ENCODE results near the gene MDP1.
"Not testable (repeated sequence)": the region's sequence is repeated elsewhere in the genome, so short reads cannot be mapped to it uniquely, and the experiment has no call there.

MDP1 gene

DNA sequence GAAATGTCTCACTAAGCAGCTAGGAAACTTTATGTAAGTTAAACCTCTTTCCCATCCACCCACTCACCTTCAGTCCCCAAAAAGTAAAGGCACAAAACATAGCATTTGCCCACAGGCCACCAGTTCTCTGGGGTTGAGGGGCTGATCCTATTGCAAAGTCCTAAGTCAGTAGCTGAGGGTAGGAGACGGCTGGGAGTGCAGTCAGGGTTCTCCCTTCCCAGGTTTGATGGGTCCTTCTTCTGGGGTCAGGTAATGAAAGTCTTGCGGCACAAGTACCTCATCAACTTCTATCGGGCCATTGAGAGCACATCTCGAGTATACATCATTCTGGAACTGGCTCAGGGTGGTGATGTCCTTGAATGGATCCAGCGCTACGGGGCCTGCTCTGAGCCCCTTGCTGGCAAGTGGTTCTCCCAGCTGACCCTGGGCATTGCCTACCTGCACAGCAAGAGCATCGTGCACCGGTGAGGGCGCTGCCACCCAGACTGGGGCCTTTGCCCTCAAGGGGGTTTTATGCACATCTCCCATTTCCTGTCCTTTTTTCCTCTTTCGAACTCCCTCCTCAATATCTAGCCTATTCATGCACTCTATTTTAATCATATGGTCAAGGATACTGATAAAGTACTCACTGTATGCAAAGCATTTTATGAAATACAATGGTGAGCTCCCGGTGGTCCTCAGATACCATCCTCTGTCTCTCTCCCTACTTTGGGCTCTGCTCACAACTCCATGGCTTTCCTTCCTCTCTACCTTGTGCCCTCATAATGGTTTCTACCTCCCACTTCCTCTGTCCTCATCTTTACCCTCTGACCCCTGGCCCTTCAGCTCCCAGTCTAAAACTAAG is 9.4 kb downstream of the MDP1 start (continued):
- TF ChIP-seq ZNF70 (CRISPR knock-in tag; IDR thresholded peaks at IDR 0.05) (no peak), SNAI2 (CRISPR knock-in tag; IDR thresholded peaks at IDR 0.05) (no peak), GLIS3 (CRISPR knock-in tag; IDR thresholded peaks at IDR 0.05) (no peak), ZFP30 (CRISPR knock-in tag; IDR thresholded peaks at IDR 0.05) (no peak), RARB (CRISPR knock-in tag; IDR thresholded peaks at IDR 0.05) (no peak), TCF4 (CRISPR knock-in tag; IDR thresholded peaks at IDR 0.05; ENCODE audit: borderline replicate concordance) (no peak), OSR1 (CRISPR knock-in tag; IDR thresholded peaks at IDR 0.05) (no peak), ZC3H10 (CRISPR knock-in tag; IDR thresholded peaks at IDR 0.05) (no peak), ESRRG (CRISPR knock-in tag; IDR thresholded peaks at IDR 0.05) (no peak), ARNTL (CRISPR knock-in tag; IDR thresholded peaks at IDR 0.05; ENCODE audit: borderline replicate concordance, low read depth) (no peak)
- TF ChIP-seq, protein P1, sequence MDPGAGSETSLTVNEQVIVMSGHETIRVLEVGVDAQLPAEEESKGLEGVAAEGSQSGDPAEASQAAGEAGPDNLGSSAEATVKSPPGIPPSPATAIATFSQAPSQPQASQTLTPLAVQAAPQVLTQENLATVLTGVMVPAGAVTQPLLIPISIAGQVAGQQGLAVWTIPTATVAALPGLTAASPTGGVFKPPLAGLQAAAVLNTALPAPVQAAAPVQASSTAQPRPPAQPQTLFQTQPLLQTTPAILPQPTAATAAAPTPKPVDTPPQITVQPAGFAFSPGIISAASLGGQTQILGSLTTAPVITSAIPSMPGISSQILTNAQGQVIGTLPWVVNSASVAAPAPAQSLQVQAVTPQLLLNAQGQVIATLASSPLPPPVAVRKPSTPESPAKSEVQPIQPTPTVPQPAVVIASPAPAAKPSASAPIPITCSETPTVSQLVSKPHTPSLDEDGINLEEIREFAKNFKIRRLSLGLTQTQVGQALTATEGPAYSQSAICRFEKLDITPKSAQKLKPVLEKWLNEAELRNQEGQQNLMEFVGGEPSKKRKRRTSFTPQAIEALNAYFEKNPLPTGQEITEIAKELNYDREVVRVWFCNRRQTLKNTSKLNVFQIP (CRISPR knock-in tag; IDR thresholded peaks at IDR 0.05; ENCODE audit: borderline replicate concordance, low read depth) = no peak

DNA sequence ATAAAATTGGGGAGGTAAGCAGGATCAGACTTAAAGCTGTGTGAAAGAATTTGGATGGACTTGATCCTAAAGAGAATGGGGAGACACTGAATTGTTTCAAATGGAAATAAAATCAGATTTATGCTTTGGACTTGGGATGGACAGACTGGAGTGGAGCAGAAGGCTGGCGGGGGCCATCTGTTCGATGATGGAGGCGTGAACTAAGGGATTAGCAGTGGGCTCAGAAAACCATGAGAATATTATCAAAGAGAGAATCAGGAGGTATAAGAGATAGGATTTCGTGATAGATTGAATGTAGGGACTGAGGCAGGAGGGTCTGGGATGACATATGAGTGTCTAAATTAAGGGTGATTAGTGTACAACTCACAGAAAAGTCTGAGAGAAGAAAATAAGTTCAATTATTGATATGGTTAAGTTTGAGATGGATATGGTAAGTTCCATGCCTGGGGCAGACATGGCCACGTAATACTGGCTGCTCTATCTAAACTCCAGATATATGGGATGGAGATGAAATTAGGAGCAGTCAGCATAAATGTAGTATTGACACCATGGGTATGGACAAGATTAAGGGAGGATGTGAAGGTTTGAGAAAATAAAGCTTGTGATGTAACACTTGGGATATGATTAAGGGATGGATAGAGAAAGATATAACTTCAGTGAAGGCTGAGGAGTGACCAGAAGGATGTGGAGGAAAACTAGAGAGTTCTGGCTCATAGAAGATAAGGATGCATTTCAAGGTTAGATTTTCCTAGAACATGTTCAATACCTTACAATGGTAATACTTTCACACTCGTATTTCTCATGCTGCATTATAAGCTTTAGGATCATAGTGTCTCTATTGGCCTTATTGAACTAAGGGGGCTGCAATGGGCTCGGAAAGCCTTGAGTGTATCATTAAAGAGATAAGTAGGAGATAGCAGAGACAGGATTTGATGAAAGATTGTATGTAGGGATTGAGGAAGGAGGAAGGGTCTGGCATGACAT is 11.4 kb downstream of the MDP1 start:
- ATAC-seq = no peak
- TF ChIP-seq SNAI2 (CRISPR knock-in tag; IDR thresholded peaks at IDR 0.05) (no peak), BACH2 (CRISPR knock-in tag; IDR thresholded peaks at IDR 0.05; ENCODE audit: borderline replicate concordance) (no peak), TCF4 (CRISPR knock-in tag; IDR thresholded peaks at IDR 0.05; ENCODE audit: borderline replicate concordance) (no peak), ZFP30 (CRISPR knock-in tag; IDR thresholded peaks at IDR 0.05) (no peak), OSR1 (CRISPR knock-in tag; IDR thresholded peaks at IDR 0.05) (no peak), TSHZ2 (CRISPR knock-in tag; IDR thresholded peaks at IDR 0.05) (no peak), PPARA (CRISPR knock-in tag; IDR thresholded peaks at IDR 0.05; ENCODE audit: borderline replicate concordance) (no peak), CSDC2 (CRISPR knock-in tag; IDR thresholded peaks at IDR 0.05) (no peak), ZNF8 (CRISPR knock-in tag; IDR thresholded peaks at IDR 0.05) (no peak), ARNTL (CRISPR knock-in tag; IDR thresholded peaks at IDR 0.05; ENCODE audit: borderline replicate concordance, low read depth) (no peak)
- TF ChIP-seq, protein P1 (CRISPR knock-in tag; IDR thresholded peaks at IDR 0.05; ENCODE audit: borderline replicate concordance, low read depth) = no peak

DNA sequence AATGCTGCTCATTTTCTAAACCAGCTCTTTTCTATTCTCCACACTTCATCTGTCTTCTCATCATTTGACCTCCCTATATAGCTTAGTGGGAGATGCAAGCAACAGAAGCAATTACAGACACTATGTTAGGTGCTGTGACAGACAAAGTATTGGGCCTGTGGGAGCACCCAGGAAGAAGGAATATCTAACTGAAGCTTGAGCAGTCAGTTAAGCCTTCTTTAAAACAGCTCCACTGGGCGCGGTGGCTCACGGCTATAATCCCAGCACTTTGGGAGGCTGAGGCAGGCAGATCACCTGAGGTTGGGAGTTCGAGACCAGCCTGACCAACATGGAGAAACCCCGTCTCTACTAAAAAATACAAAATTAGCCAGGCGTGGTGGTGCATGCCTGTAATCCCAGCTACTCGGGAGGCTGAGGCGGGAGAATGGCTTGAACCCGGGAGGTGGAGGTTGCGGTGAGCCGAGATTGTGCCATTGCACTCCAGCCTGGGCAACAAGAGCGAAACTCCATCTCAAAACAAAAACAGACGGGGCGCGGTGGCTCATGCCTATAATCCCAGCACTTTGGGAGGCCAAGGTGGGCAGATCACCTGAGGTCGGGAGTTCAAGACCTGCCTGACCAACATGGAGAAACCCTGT is 12.5 kb downstream of the MDP1 start:
- ATAC-seq = not testable (repeated sequence)

DNA sequence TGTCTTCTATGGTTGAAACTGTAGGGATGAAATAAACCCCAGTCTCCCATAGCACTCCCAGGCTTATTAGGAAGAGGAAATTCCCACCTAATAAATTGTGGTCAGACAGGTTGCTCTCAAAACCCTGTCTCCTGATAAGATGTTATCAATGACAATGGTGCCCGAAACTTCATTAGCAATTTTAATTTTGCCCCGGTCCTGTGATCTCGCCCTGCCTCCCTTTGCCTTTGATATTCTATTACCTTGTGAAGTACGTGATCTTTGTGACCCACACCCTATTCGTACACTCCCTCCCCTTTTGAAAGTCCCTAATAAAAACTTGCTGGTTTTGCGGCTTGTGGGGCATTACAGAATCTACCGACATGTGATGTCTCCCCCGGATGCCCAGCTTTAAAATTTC is 13.3 kb downstream of the MDP1 start:
- ATAC-seq = not testable (repeated sequence)

Data from SK-N-SH treated with all-trans-retinoic acid at 6 μM for 48 hours (cell line).